Skeletal muscle tissue (tissue), 4 donors: ENCODE measurements around the gene WNT11. TPM values are rescaled to one million over a fixed set of nuclear protein-coding genes. Genes with fewer than 3 reads are reported as not detected.

Experiments
- H3K27ac ChIP-seq: one replicate; pipeline ENCODE4 v1.7.0; 2013; ENCODE audit warnings: mild to moderate bottlenecking, low read depth, low read length, inconsistent platforms
- H3K27me3 ChIP-seq, 3 donors: one replicate each; pipeline ENCODE4 v1.7.0; 2013; ENCODE audit warnings: low read length in 3 of 3; ENCODE audit not compliant: control insufficient read depth in 3 of 3, insufficient read depth in 3 of 3
- H3K36me3 ChIP-seq, 3 donors: one replicate each; pipeline ENCODE4 v1.7.0; 2013; ENCODE audit warnings: low read length in 3 of 3; ENCODE audit not compliant: control insufficient read depth in 3 of 3, insufficient read depth in 3 of 3
- H3K4me1 ChIP-seq, 3 donors: one replicate each; pipeline ENCODE4 v1.7.0; 2013; ENCODE audit warnings: low read length in 3 of 3, mild to moderate bottlenecking in 3 of 3; ENCODE audit not compliant: control insufficient read depth in 3 of 3, insufficient read depth in 3 of 3
- H3K4me3 ChIP-seq, 3 donors: one replicate each; pipeline ENCODE4 v1.7.0; 2013; ENCODE audit warnings: low read length in 3 of 3
- H3K9ac ChIP-seq, 3 donors: one replicate each; pipeline ENCODE4 v1.7.0; 2013; ENCODE audit warnings: low read length in 3 of 3, mild to moderate bottlenecking in 3 of 3, moderate library complexity in 2 of 3, low read depth in 1 of 3
- H3K9me3 ChIP-seq, 3 donors: one replicate each; pipeline ENCODE4 v1.7.0; 2013; ENCODE audit warnings: low read length in 3 of 3; ENCODE audit not compliant: control insufficient read depth in 3 of 3
- total RNA-seq: library from RNA; depleted of rRNA; stranded (reverse); fragments of >200 nt; gene quantifications from one replicate; pipeline ENCODE4 v1.2.3, GENCODE V29; 2014
- donor health status: Osteomylitis.

Gene WNT11
- total RNA-seq, 1 donor from 2014 or later, result 18.3 TPM

DNA sequence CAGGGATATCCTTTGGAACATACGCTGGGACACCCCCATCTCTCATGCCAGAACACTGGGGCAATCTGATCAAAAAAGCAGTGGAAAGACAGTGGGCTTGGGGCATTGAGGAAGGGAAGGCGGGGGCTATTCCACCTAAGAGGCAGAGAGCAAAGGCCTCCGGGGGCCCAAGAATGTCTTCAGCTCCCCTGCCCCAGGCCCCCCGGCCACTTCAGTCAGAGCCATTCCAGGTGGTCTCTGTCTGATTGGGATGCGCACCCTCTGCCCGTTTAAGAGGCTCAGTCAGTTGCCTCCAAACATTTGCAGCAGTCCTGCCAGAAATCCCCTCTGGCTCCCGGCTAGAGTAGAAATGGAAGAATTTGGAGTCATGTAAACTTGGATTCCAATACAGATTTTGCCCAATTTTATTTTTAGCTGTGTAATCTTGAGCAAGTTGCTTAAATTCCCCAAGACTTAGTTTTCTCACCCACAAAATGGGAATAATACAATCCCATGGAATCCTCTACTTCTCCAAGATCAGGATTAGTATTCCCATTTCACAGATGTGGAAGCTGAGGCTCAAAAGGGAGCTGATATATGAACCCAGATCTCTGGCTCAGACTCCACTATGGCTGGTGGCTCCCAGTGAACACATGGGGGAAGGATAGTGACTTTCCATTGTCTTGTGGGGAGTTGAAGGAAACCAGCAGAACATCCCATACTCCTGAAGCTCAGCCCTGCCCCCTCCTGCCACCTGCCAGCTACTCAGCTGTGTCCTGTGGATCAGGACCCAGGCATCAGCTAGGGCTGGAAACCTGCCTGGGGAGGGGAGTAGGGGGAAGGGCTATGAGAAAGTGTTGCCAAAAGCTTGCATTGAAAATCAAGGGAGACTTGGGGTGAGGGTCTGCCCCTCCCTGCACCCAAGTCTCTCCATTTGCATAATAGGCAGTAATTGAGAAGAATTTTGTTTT, 6.1 kb upstream of the WNT11 start:
- Histone ChIP-seq H3K36me3 (no peaks in the 10 kb centered on the region), H3K4me3 (no peak overlapping the region), H3K27ac (no peak overlapping the region), H3K9ac (peak overlapping the region in 1 of 3 donors; percentile 25), H3K9me3 (no peaks in the 10 kb centered on the region), H3K4me1 (peaks cover 9 to 21% (median 18%) of the 10 kb centered on the region in 3 donors), H3K27me3 (peaks cover 0 to 3% (median 0%) of the 10 kb centered on the region in 3 donors)

DNA sequence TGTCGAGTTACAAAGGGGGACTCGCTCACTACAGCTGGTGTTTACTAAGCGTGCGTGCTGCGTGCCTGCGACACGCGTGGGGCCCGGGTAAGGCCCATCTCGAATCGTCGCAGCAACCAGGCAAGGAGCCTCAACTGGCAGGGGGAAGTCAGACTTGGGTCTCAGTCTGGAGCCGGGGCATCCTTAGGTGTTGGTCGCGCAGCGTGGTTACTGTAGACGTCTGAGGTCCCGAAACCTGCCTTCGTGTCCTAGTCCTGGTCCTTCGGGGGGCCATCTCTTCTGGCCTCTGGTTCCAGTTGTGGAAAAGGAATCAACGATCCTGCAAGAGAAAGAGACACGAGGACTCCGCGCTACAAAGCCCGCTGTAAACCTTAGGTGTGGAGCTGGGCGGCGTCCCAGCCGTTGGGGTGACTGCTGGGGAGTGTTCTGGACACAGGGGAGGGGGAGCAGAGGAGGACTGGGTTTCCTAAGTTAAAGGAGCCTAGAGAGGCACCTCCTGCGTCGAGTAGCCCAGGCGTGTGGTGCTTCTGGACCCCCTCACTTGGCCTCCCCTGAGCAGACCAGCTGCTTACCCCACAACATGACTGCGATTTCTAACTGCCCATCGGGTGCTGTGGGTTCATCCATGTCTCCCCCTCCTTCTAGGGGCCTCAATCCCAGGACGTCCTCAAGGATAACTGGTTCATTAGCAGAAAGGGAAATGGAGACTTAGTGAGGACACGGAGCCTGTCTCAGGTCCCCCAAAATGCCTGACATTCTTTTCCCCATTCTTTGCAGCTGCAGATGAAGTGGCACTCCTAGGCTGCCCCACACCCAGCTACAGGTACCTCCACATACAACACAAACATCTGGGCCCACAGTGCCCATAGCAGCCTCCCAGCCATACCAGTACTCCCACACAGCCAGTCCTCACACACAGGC, 4.9 kb upstream of the WNT11 start:
- Histone ChIP-seq H3K9me3 (no peaks in the 10 kb centered on the region), H3K4me1 (peaks cover 17 to 29% (median 20%) of the 10 kb centered on the region in 3 donors), H3K27ac (peak overlapping the region; percentile 56), H3K36me3 (no peaks in the 10 kb centered on the region), H3K27me3 (peaks cover 0 to 3% (median 0%) of the 10 kb centered on the region in 3 donors), H3K4me3 (peak overlapping the region; percentile 54 to 85 (median 85)), H3K9ac (peak overlapping the region in 2 of 3 donors; percentile 84 to 91)

- Histone ChIP-seq H3K9ac (peak overlapping the region; percentile 75 to 91 (median 84)), H3K27ac (peak overlapping the region; percentile 56), H3K4me1 (peaks cover 24 to 35% (median 29%) of the 10 kb centered on the region in 3 donors), H3K9me3 (no peaks in the 10 kb centered on the region), H3K27me3 (peaks cover 0 to 3% (median 2%) of the 10 kb centered on the region in 3 donors), H3K4me3 (peak overlapping the region; percentile 82 to 85 (median 85)), H3K36me3 (no peaks in the 10 kb centered on the region)
Measured at GRCh38 chr11:76209973-76210930, 4.0 kb upstream of the WNT11 start.

DNA sequence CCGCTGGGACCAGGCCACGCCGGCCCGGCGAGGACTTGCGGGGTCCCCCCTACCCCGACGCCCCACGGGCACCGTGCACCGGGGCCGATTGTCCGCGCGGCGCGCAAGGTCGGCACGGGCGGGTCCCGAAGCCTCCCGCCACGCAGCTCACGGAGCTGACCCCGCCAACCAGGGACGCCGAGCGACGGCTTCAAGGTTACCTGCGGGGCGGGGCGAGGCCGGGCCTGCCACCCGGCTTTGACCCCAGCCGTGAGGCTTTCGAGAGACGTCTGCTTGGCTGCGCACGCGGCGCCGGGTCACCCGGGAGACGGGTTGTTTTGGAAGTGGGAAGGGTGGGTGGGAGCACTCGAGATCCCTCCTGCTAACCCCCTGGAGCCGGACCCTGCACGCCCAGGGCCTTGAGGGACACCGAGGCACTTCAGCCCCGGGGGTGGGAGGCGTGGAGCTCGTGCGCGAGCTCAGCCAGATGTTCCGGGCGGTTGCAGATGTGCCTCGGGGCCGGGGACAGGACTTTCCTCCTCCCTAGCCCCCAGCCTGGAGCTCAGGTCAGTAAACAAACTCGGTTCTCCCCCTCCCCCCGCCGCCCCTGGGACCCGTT, 3.2 kb upstream of the WNT11 start:
- Histone ChIP-seq H3K4me3 (peak overlapping the region; percentile 82 to 85 (median 85)), H3K27ac (peak overlapping the region; percentile 70), H3K9ac (peak overlapping the region; percentile 74 to 91 (median 75)), H3K4me1 (peaks cover 24 to 35% (median 31%) of the 10 kb centered on the region in 3 donors), H3K36me3 (peaks cover 0 to under 1% (median 0%) of the 10 kb centered on the region in 3 donors), H3K27me3 (peaks cover 0 to 3% (median 2%) of the 10 kb centered on the region in 3 donors), H3K9me3 (no peaks in the 10 kb centered on the region)

GRCh38 chr11:76208438-76209374, 2.4 kb upstream of the WNT11 start:
- Histone ChIP-seq H3K4me1 (peaks cover 24 to 35% (median 31%) of the 10 kb centered on the region in 3 donors), H3K27me3 (peaks cover 0 to 3% (median 2%) of the 10 kb centered on the region in 3 donors), H3K27ac (peak overlapping the region; percentile 70)

GRCh38 chr11:76207642-76208401, 1.5 kb upstream of the WNT11 start:
- peaks cover 24 to 35% (median 31%) of the 10 kb centered on the region in 3 donors for H3K4me1 ChIP-seq
- H3K27me3 ChIP-seq, result peaks cover 0 to 3% (median 2%) of the 10 kb centered on the region in 3 donors
- peak overlapping the region; percentile 82 to 85 (median 85) for H3K4me3 ChIP-seq
- H3K36me3 ChIP-seq, result peaks cover 0 to 12% (median 4%) of the 10 kb centered on the region in 3 donors
- peak overlapping the region; percentile 75 to 91 (median 85) for H3K9ac ChIP-seq
- peak overlapping the region; percentile 70 for H3K27ac ChIP-seq
- no peaks in the 10 kb centered on the region for H3K9me3 ChIP-seq

More at GRCh38 chr11:76208438-76209374, 2.4 kb upstream of the WNT11 start:
- Histone ChIP-seq H3K9me3 (no peaks in the 10 kb centered on the region), H3K9ac (peak overlapping the region; percentile 75 to 91 (median 85)), H3K4me3 (peak overlapping the region; percentile 82 to 85 (median 85)), H3K36me3 (peaks cover 0 to 8% (median 2%) of the 10 kb centered on the region in 3 donors)

GRCh38 chr11:76206077-76206326, 300 bp downstream of the WNT11 start:
- Histone ChIP-seq H3K9me3 (no peaks in the 10 kb centered on the region), H3K9ac (peak overlapping the region in 2 of 3 donors; percentile 14 to 79), H3K27ac (no peak overlapping the region), H3K4me1 (peaks cover 24 to 31% (median 30%) of the 10 kb centered on the region in 3 donors), H3K27me3 (peaks cover 0 to 2% (median 0%) of the 10 kb centered on the region in 3 donors), H3K36me3 (peaks cover 0 to 13% (median 4%) of the 10 kb centered on the region in 3 donors), H3K4me3 (peak overlapping the region; percentile 7 to 85 (median 65))
